ENCODE data around the gene SLC4A4. TPM values are rescaled to one million over a fixed set of nuclear protein-coding genes. Genes with fewer than 3 reads are reported as not detected.

Gene SLC4A4
- total RNA-seq, 1 donor from 2014 or later: 3.2 TPM

DNA sequence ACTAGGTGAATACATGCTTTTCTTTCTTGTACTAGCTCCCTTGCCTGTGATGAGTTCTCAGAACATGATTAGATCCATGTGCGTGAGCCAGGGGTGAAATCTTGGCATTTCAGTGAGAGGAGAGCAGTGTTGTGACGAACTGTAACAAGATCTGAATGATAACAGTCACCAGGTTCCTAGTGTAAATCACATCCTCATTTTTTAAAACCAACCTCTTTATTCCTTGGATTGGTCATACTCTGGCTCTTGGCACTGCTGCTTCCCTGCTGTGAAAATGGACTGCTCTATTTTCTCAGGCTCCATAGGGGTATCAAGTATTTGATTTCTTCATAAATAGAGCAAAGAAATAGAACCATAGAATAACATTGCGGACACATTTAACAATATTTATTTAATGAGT is 206.3 kb downstream of the SLC4A4 start:
- Histone ChIP-seq H3K4me1 (no peaks in the 10 kb centered on the region), H3K27ac (no peak overlapping the region), H3K4me3 (no peak overlapping the region), H3K27me3 (no peaks in the 10 kb centered on the region), H3K36me3 (no peaks in the 10 kb centered on the region), H3K9me3 (no peaks in the 10 kb centered on the region)
- DNase-seq (ENCODE audit: extremely low spot score in 2 of 2): no peak
- intact Hi-C loops (cut with DNase I): no loop called here
- TF ChIP-seq, protein P1, sequence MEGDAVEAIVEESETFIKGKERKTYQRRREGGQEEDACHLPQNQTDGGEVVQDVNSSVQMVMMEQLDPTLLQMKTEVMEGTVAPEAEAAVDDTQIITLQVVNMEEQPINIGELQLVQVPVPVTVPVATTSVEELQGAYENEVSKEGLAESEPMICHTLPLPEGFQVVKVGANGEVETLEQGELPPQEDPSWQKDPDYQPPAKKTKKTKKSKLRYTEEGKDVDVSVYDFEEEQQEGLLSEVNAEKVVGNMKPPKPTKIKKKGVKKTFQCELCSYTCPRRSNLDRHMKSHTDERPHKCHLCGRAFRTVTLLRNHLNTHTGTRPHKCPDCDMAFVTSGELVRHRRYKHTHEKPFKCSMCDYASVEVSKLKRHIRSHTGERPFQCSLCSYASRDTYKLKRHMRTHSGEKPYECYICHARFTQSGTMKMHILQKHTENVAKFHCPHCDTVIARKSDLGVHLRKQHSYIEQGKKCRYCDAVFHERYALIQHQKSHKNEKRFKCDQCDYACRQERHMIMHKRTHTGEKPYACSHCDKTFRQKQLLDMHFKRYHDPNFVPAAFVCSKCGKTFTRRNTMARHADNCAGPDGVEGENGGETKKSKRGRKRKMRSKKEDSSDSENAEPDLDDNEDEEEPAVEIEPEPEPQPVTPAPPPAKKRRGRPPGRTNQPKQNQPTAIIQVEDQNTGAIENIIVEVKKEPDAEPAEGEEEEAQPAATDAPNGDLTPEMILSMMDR (IDR thresholded peaks at IDR 0.05): no peak
- TF ChIP-seq POLR2A (IDR thresholded peaks at IDR 0.05) (no peak), POLR2AphosphoS5 (IDR thresholded peaks at IDR 0.05; ENCODE audit: insufficient read depth in 1 of 2, low read depth in 1 of 2) (no peak)

DNA sequence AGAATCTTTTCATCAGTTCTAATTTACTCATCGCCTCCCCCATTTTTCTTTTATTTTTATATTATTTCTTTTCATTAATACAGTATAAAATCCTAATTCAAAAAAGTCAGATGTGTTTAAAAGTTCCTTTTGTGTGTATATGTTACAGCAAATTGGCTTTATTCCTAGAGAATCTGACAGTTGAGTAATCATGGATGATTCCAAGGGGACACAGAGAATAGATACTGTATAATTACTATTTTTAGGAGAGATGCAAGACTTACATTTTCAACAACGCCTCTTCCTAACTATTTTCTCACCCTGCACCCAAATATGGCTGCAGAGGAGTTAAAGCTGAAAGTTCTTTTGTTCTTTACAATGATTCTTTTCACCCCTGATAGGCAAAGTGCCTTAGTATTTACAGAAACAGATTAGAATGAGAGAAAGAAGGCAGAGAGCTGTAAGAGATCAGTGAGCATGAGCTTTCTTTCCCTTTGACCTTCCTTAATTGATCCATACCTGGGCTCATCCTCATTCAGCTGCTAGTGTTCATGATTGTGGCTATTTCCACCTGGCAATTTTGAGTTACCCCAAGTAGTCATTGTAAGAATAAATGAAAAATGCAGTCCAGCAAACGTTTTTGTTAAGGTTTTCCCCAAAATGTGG is 210.8 kb downstream of the SLC4A4 start:
- no peaks in the 10 kb centered on the region for H3K4me1 ChIP-seq
- no peak overlapping the region for H3K27ac ChIP-seq
- no peaks in the 10 kb centered on the region for H3K9me3 ChIP-seq
- DNase-seq (ENCODE audit: extremely low spot score in 2 of 2): no peak
- no peaks in the 10 kb centered on the region for H3K36me3 ChIP-seq
- TF ChIP-seq POLR2AphosphoS5 (IDR thresholded peaks at IDR 0.05; ENCODE audit: insufficient read depth in 1 of 2, low read depth in 1 of 2): no peak
- no peak for TF ChIP-seq POLR2A (IDR thresholded peaks at IDR 0.05)
- TF ChIP-seq, protein P1 (IDR thresholded peaks at IDR 0.05): no peak
- intact Hi-C loops (cut with DNase I): no loop called here
- H3K27me3 ChIP-seq: no peaks in the 10 kb centered on the region
- no peak overlapping the region for H3K4me3 ChIP-seq

DNA sequence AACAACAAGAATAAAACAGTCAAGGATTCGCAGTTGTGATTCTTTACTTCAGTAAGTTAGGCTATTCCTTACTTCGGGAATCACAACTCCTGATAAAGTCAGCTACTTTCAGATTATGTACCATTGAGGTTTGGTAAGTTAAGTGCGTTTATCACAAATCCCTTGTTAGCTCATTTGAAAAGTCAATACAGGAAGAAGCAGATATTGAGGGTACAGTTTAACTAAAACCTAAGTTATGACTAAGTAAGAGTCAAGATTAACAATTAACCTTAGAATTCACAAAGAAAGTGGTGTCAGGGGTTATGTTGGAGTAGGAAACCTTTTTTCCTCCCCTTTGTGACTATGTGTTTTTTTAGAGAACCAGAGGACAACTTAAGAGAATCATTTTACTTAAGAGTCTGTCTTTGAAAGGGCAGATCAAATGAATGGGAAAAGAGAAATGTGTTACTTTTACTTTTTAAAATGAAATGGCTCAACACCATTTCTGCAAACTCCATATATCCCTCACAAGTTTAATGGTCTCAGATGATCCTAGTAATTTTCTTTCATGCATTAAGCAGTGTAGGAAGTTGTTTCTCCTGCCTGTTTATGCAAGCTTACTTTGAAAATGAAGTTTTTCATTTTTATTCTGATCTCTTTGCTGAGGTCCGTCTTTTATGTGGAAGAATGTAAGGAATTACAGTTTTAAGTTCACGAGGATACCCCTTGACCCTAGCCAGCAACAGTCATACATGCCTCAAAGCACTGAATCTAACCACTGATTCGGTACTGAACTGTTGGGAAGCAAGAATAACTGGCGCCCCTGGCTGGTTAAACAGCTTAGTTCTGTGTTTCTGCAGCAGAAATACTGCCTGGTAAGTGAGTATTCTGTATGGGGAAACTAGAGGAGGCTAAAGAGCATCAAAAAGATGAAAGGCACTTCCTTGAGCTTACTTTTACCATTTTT is 211.7 kb downstream of the SLC4A4 start:
- no peaks in the 10 kb centered on the region for H3K36me3 ChIP-seq
- no peaks in the 10 kb centered on the region for H3K27me3 ChIP-seq
- no peak overlapping the region for H3K4me3 ChIP-seq
- TF ChIP-seq POLR2AphosphoS5 (IDR thresholded peaks at IDR 0.05; ENCODE audit: insufficient read depth in 1 of 2, low read depth in 1 of 2): no peak
- TF ChIP-seq, protein P1 (IDR thresholded peaks at IDR 0.05): no peak
- TF ChIP-seq POLR2A (IDR thresholded peaks at IDR 0.05): no peak
- H3K9me3 ChIP-seq: no peaks in the 10 kb centered on the region
- no peaks in the 10 kb centered on the region for H3K4me1 ChIP-seq
- H3K27ac ChIP-seq: no peak overlapping the region
- intact Hi-C loops (cut with DNase I): no loop called here
- DNase-seq (ENCODE audit: extremely low spot score in 2 of 2): no peak

DNA sequence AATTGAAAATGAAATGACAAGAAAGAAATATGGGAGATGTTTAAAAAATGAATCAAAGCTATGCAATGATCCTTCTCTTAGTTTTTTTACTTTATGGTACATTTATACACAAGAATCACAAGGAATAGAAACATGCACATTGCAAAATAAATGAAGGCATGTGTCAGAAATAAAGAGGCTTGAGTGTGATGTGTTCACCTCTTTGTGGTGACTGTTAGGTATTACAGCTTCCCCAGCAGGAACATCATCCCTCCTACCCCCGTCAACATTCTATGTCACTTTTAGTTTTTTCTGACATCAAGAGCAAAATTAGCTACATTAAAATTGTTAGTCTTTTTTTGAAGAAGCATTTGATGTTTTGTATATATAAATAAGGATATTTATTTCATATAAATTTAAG is 214.8 kb downstream of the SLC4A4 start:
- Histone ChIP-seq H3K27ac (no peak overlapping the region), H3K27me3 (no peaks in the 10 kb centered on the region), H3K36me3 (no peaks in the 10 kb centered on the region), H3K9me3 (no peaks in the 10 kb centered on the region), H3K4me1 (no peaks in the 10 kb centered on the region), H3K4me3 (no peak overlapping the region)
- no peak for TF ChIP-seq POLR2A (IDR thresholded peaks at IDR 0.05)
- TF ChIP-seq, protein P1 (IDR thresholded peaks at IDR 0.05): peak in 1 of 3 experiments; percentile 17
- DNase-seq (ENCODE audit: extremely low spot score in 2 of 2): no peak
- intact Hi-C loops (cut with DNase I): no loop called here

DNA sequence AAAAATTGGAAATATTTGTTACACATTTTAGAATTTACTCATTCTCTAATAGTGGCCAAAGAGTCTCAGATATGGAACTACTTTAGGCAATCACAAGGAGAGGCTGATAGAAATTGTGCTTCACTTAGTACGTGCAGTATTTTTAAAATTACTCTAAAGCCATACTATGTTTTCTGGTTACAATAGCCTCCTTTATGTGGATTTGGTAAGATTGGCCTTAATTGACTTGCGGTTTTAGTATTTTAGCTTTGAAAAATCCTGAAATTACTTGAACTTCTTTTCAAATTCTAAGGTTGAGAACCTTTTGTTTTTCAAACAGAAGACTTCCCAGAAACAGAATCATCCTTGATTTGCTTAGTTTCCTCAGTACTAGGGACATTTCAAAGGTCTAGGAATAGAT is 215.2 kb downstream of the SLC4A4 start:
- DNase-seq (ENCODE audit: extremely low spot score in 2 of 2): no peak
- H3K9me3 ChIP-seq: no peaks in the 10 kb centered on the region
- TF ChIP-seq POLR2AphosphoS5 (IDR thresholded peaks at IDR 0.05; ENCODE audit: insufficient read depth in 1 of 2, low read depth in 1 of 2) (no peak), POLR2A (IDR thresholded peaks at IDR 0.05) (no peak)
- TF ChIP-seq, protein P1 (IDR thresholded peaks at IDR 0.05): no peak
- H3K36me3 ChIP-seq: no peaks in the 10 kb centered on the region
- H3K27ac ChIP-seq: no peak overlapping the region
- no peaks in the 10 kb centered on the region for H3K4me1 ChIP-seq
- H3K4me3 ChIP-seq: no peak overlapping the region
- intact Hi-C loops (cut with DNase I): no loop called here
- no peaks in the 10 kb centered on the region for H3K27me3 ChIP-seq

Measured in vagina (tissue), 2 donors.